Measurements from ENCODE around the gene CELF3.
"Not testable (repeated sequence)": the region's sequence is repeated elsewhere in the genome, so short reads cannot be mapped to it uniquely, and the experiment has no call there.

The CELF3 gene

DNA sequence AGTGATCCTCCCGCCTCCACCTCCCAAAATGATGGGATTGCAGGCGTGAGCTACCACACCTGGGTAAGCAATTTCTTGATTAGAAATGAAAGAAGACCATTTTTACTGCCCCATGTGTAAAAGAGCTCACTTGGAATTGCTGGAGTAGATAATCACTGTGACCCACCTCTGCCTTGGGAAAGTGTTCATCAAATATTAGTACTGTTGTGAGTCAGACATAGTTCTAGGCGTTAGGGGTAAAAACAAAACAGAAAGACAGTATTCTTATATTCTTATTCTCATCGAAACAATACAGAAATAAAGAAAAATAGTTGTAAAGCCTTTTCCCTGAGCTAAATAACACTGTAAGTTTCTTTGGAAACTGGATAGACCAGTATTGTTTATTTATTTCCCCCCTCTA is 36.2 kb downstream of the CELF3 start:
- Histone ChIP-seq H3K79me2 (ENCODE audit: low read length) (no peaks in the 10 kb centered on the region), H4K20me1 (ENCODE audit: insufficient read depth, low read length) (no peaks in the 10 kb centered on the region), H3K4me1 (ENCODE audit: low read length) (peaks cover 23% of the 10 kb centered on the region), H3K4me2 (ENCODE audit: low read length) (peak overlapping the region; percentile 55), H3K9me3 (ENCODE audit: insufficient read depth, low read length) (no peaks in the 10 kb centered on the region), H3K27me3 (ENCODE audit: low read depth, low read length) (no peaks in the 10 kb centered on the region), H3K27ac (ENCODE audit: low read length) (peak overlapping the region; percentile 43; the same call in 1 of the 2 replicates), H3K4me3 (ENCODE audit: low read length) (peak overlapping the region; percentile 3; the same call in 1 of the 2 replicates), H2AFZ (ENCODE audit: low read depth, low read length) (no peak overlapping the region), H3K9ac (ENCODE audit: low read length) (no peak overlapping the region), H3K36me3 (replicated peaks; ENCODE audit: low read depth, low read length) (no peaks in the 10 kb centered on the region)
- TF ChIP-seq, protein P1, sequence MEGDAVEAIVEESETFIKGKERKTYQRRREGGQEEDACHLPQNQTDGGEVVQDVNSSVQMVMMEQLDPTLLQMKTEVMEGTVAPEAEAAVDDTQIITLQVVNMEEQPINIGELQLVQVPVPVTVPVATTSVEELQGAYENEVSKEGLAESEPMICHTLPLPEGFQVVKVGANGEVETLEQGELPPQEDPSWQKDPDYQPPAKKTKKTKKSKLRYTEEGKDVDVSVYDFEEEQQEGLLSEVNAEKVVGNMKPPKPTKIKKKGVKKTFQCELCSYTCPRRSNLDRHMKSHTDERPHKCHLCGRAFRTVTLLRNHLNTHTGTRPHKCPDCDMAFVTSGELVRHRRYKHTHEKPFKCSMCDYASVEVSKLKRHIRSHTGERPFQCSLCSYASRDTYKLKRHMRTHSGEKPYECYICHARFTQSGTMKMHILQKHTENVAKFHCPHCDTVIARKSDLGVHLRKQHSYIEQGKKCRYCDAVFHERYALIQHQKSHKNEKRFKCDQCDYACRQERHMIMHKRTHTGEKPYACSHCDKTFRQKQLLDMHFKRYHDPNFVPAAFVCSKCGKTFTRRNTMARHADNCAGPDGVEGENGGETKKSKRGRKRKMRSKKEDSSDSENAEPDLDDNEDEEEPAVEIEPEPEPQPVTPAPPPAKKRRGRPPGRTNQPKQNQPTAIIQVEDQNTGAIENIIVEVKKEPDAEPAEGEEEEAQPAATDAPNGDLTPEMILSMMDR (IDR thresholded peaks at IDR 0.05; ENCODE audit: low read depth, low read length): no peak
- no peak for TF ChIP-seq EZH2phosphoT487 (IDR thresholded peaks at IDR 0.05; ENCODE audit: low read depth)

DNA sequence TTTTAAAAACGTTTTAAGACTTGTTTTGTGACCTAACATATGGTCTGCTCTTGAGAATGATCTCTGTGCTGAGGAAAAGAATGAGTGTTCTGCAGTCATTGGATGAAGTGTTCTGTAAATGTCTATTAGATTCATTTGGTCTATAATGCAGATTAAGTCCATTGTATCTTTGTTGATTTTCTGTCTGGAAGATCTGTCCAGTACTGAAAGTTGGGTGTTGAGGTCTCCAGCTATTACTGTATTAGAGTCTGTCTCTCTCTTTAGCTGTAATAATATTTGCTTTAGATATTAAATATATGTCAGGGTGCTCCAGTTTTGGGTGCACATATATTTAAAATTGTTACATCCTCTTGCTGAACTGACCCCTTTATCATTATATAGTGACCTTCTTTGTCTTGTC is 43.2 kb downstream of the CELF3 start:
- no peak overlapping the region for H3K4me3 ChIP-seq (ENCODE audit: low read length)
- no peaks in the 10 kb centered on the region for H3K4me1 ChIP-seq (ENCODE audit: low read length)
- no peaks in the 10 kb centered on the region for H3K27me3 ChIP-seq (ENCODE audit: low read depth, low read length)
- H3K27ac ChIP-seq (ENCODE audit: low read length): no peak overlapping the region
- no peaks in the 10 kb centered on the region for H4K20me1 ChIP-seq (ENCODE audit: insufficient read depth, low read length)
- no peaks in the 10 kb centered on the region for H3K9me3 ChIP-seq (ENCODE audit: insufficient read depth, low read length)
- H3K4me2 ChIP-seq (ENCODE audit: low read length): no peak overlapping the region
- no peaks in the 10 kb centered on the region for H3K79me2 ChIP-seq (ENCODE audit: low read length)
- H2AFZ ChIP-seq (ENCODE audit: low read depth, low read length): no peak overlapping the region
- no peak overlapping the region for H3K9ac ChIP-seq (ENCODE audit: low read length)
- H3K36me3 ChIP-seq (replicated peaks; ENCODE audit: low read depth, low read length): peaks cover 7% of the 10 kb centered on the region
- no peak for TF ChIP-seq EZH2phosphoT487 (IDR thresholded peaks at IDR 0.05; ENCODE audit: low read depth)
- TF ChIP-seq, protein P1 (IDR thresholded peaks at IDR 0.05; ENCODE audit: low read depth, low read length): no peak

- peaks cover 12% of the 10 kb centered on the region for H3K36me3 ChIP-seq (replicated peaks; ENCODE audit: low read depth, low read length)
- not testable (repeated sequence) for H4K20me1 ChIP-seq (ENCODE audit: insufficient read depth, low read length); H2AFZ ChIP-seq (ENCODE audit: low read depth, low read length); H3K4me2 ChIP-seq (ENCODE audit: low read length); H3K9ac ChIP-seq (ENCODE audit: low read length); H3K4me1 ChIP-seq (ENCODE audit: low read length); H3K79me2 ChIP-seq (ENCODE audit: low read length); H3K27me3 ChIP-seq (ENCODE audit: low read depth, low read length); H3K4me3 ChIP-seq (ENCODE audit: low read length); H3K9me3 ChIP-seq (ENCODE audit: insufficient read depth, low read length); H3K27ac ChIP-seq (ENCODE audit: low read length)
These were observed 46.4 kb downstream of the CELF3 start for GRCh38 chr1:151670036-151670675.

DNA sequence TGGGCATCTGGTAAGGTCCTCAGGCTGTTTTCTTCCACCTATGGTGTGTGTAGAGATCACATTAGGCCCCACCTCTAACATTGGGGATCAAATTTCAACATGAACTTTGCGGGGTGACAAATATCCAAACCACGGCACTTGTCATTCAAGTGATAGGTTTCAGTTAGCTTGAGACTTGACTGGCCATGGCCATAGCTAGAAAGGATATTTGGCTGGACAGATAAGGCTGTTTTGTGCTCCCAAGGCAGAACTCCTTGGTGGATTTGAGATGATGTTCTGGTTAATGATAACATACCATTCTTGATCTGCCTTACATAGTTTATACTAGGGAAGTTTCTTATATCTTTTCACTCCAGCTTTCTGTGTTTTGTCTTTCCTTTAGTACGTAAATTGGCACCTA is 48.5 kb downstream of the CELF3 start:
- Histone ChIP-seq H3K27ac (ENCODE audit: low read length) (no peak overlapping the region), H3K9ac (ENCODE audit: low read length) (no peak overlapping the region), H3K4me1 (ENCODE audit: low read length) (no peaks in the 10 kb centered on the region), H2AFZ (ENCODE audit: low read depth, low read length) (no peak overlapping the region), H4K20me1 (ENCODE audit: insufficient read depth, low read length) (no peaks in the 10 kb centered on the region), H3K4me2 (ENCODE audit: low read length) (no peak overlapping the region), H3K36me3 (replicated peaks; ENCODE audit: low read depth, low read length) (peaks cover 14% of the 10 kb centered on the region), H3K4me3 (ENCODE audit: low read length) (no peak overlapping the region), H3K9me3 (ENCODE audit: insufficient read depth, low read length) (no peaks in the 10 kb centered on the region), H3K79me2 (ENCODE audit: low read length) (no peaks in the 10 kb centered on the region), H3K27me3 (ENCODE audit: low read depth, low read length) (no peaks in the 10 kb centered on the region)
- TF ChIP-seq EZH2phosphoT487 (IDR thresholded peaks at IDR 0.05; ENCODE audit: low read depth): no peak
- TF ChIP-seq, protein P1 (IDR thresholded peaks at IDR 0.05; ENCODE audit: low read depth, low read length): no peak

Data from OCI-LY3 (cell line).